ENCODE measurements around the gene UBR4. TPM values are rescaled to one million over a fixed set of nuclear protein-coding genes. Genes with fewer than 3 reads are reported as not detected.

The UBR4 gene
- polyA plus RNA-seq, 3 donors: 44.3 to 93.8 (median 49.4) TPM

DNA sequence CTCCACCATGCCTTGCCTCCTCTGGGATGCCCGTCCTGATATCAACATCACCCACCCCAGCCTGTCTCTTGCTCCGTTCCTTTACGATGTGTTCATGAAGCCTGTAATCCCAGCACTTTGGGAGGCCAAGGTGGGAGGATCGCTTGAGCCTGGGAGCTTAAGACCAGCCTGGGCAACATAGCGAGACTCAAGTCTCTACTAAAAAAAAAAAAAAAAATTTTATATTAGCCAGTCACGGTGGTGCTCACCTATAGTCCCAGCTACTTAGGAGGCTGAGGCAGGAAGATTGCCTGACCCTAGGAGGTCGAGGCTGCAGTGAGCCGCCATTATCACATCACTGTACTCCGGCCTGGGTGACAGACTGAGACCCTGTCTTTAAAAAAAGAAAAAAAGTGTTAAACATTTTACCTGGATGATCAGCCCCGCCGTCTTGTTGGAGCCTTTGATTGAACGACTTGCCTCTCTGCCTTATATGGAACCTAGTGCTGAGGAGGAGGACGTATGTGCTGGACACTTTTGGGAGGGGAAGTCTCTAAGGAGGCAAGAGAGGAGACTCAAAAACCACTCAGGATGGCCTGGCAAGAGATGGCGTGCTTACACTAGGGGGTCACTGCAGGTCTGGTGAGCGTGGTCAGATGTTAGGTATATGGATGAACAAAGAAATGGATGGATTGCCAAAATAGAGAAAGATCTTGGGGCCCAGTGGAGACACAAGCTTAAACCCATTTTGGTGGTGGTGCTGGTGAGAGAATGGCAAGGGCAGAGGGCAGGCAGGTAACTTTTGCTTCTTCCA, 173.1 kb downstream of the UBR4 start:
- Histone ChIP-seq H2AFZ (ENCODE audit: insufficient read depth, low read depth, low read length, poor library complexity, severe bottlenecking) (no peak overlapping the region), H3K4me2 (replicated peaks; ENCODE audit: extremely low read depth, low read length, poor library complexity, severe bottlenecking) (no peak overlapping the region), H3K27ac (ENCODE audit: low read depth in 1 of 2, low read length in 2 of 2) (no peak overlapping the region), H3K27me3 (ENCODE audit: control insufficient read depth in 2 of 2, insufficient read depth in 2 of 2, low read length in 2 of 2) (peaks cover 0 to 6% of the 10 kb centered on the region in 2 donors), H3K4me1 (ENCODE audit: control insufficient read depth in 1 of 2, insufficient read depth in 2 of 2, low read length in 2 of 2) (no peaks in the 10 kb centered on the region), H3K9me3 (replicated peaks in 1 of 2; ENCODE audit: control insufficient read depth in 1 of 2, insufficient read depth in 1 of 2, low read length in 2 of 2) (no peaks in the 10 kb centered on the region), H3K4me3 (replicated peaks in 1 of 3; ENCODE audit: low read depth in 2 of 3, low read length in 3 of 3) (no peak overlapping the region), H3K9ac (ENCODE audit: insufficient read depth, low read length, poor library complexity, severe bottlenecking) (no peak overlapping the region), H3K79me2 (ENCODE audit: insufficient read depth, low read length) (no peaks in the 10 kb centered on the region), H3K36me3 (replicated peaks in 1 of 2; ENCODE audit: control insufficient read depth in 1 of 2, insufficient read depth in 2 of 2, low read length in 2 of 2) (no peaks in the 10 kb centered on the region), H4K20me1 (ENCODE audit: insufficient read depth, low read length) (no peaks in the 10 kb centered on the region)
- 94% methylated on average over 13 of the region's 15 CpGs for WGBS (ENCODE audit: insufficient coverage)
- Mint-ChIP-seq H3K4me1 (no peaks in the 10 kb centered on the region), H3K27me3 (ENCODE audit: low read depth in 3 of 3) (peaks cover 11 to 28% (median 17%) of the 10 kb centered on the region in 3 donors), H3K27ac (no peak overlapping the region), H3K9me3 (no peaks in the 10 kb centered on the region), H3K4me3 (no peak overlapping the region), H3K36me3 (no peaks in the 10 kb centered on the region)
- no peak for DNase-seq
- TF ChIP-seq CTCF (IDR thresholded peaks at IDR 0.05): no peak
- intact Hi-C loops (cut with micrococcal nuclease): no loop called here

- Histone ChIP-seq H3K27me3 (ENCODE audit: control insufficient read depth in 2 of 2, insufficient read depth in 2 of 2, low read length in 2 of 2) (peaks cover 0 to 6% of the 10 kb centered on the region in 2 donors), H3K27ac (ENCODE audit: low read depth in 1 of 2, low read length in 2 of 2) (no peak overlapping the region), H3K79me2 (ENCODE audit: insufficient read depth, low read length) (no peaks in the 10 kb centered on the region), H3K4me1 (ENCODE audit: control insufficient read depth in 1 of 2, insufficient read depth in 2 of 2, low read length in 2 of 2) (no peaks in the 10 kb centered on the region), H3K36me3 (replicated peaks in 1 of 2; ENCODE audit: control insufficient read depth in 1 of 2, insufficient read depth in 2 of 2, low read length in 2 of 2) (no peaks in the 10 kb centered on the region), H3K4me3 (replicated peaks in 1 of 3; ENCODE audit: low read depth in 2 of 3, low read length in 3 of 3) (no peak overlapping the region), H3K9me3 (replicated peaks in 1 of 2; ENCODE audit: control insufficient read depth in 1 of 2, insufficient read depth in 1 of 2, low read length in 2 of 2) (no peaks in the 10 kb centered on the region), H4K20me1 (ENCODE audit: insufficient read depth, low read length) (no peaks in the 10 kb centered on the region), H3K4me2 (replicated peaks; ENCODE audit: extremely low read depth, low read length, poor library complexity, severe bottlenecking) (no peak overlapping the region), H3K9ac (ENCODE audit: insufficient read depth, low read length, poor library complexity, severe bottlenecking) (no peak overlapping the region), H2AFZ (ENCODE audit: insufficient read depth, low read depth, low read length, poor library complexity, severe bottlenecking) (no peak overlapping the region)
- Mint-ChIP-seq H3K4me1 (no peaks in the 10 kb centered on the region), H3K9me3 (no peaks in the 10 kb centered on the region), H3K27me3 (ENCODE audit: low read depth in 3 of 3) (peaks cover 11 to 23% (median 19%) of the 10 kb centered on the region in 3 donors), H3K4me3 (no peak overlapping the region), H3K27ac (no peak overlapping the region), H3K36me3 (no peaks in the 10 kb centered on the region)
- WGBS (ENCODE audit: insufficient coverage): no CpG with 5 or more reads among the region's 17 CpGs
- no peak for DNase-seq
- intact Hi-C loops (cut with micrococcal nuclease): no loop called here
- TF ChIP-seq CTCF (IDR thresholded peaks at IDR 0.05): no peak
These were observed 173.8 kb downstream of the UBR4 start for GRCh38 chr1:19036041-19036812.

Data from CD14-positive monocyte (primary cell).